HG03196 (cell line): ENCODE results near the gene PIGR.

Experiments
- ATAC-seq: cut with Tn5 transposase; IDR thresholded peaks from one replicate; pipeline ENCODE4 v1.9.1; 2021; ENCODE audit not compliant: unreplicated experiment

PIGR gene

DNA sequence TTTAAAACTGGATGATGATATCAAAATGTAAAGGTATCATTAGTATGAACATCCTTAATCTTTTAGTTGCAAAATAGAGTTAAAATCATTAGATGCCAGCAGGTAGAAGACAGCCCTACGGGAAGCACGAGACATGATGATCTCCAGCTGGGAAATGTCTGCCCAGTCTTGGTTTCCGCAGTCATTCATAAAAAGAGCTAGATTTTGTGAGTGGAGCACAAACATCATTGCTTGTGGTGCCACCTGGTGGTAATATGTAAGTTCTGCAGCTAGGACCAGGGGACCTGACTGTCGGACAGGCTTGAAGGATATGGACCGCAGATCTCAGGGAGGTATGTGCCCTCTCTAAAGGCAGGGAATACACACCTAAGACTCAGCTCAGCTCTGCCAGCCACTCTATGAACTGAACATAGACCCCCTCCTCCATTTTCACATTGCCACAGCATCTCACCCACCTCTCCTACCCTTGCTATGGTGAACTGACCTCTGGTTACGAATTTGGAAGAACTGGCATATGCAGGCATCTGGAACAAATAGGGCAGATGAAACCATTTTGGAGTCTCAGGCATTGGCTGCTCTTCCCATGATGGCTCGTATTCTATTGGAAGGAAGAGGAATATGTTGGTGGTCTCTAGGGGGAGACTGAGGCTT is 33.7 kb downstream of the PIGR start:
- peak; percentile 45 for ATAC-seq

GRCh38 chr1:206911064-206911663 is 35.1 kb downstream of the PIGR start:
- no peak for ATAC-seq

- no peak for ATAC-seq
These were observed 36.4 kb downstream of the PIGR start for GRCh38 chr1:206909883-206910318.

GRCh38 chr1:206909161-206909882 is 36.9 kb downstream of the PIGR start:
- no peak for ATAC-seq

DNA sequence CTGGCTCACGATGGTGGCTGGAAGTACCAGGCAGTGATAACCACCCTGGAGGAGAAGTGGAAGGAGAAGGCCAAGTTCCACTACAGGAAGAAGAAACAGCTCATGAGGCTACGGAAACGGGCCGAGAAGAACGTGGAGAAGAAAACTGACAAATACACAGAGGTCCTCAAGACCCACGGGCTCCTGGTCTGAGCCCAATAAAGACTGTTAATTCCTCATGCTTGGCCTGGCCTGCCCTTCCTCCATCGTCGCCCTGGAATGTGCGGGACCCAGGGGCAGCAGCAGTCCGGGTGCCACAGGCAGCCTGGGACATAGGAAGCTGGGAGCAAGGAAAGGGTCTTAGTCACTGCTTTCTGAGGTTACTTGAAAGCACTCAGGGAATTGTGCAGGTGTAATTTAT is 38.2 kb downstream of the PIGR start:
- no peak for ATAC-seq

GRCh38 chr1:206907304-206907991 is 38.8 kb downstream of the PIGR start:
- no peak for ATAC-seq

GRCh38 chr1:206905295-206906164 is 40.7 kb downstream of the PIGR start:
- peak; percentile 72 for ATAC-seq

DNA sequence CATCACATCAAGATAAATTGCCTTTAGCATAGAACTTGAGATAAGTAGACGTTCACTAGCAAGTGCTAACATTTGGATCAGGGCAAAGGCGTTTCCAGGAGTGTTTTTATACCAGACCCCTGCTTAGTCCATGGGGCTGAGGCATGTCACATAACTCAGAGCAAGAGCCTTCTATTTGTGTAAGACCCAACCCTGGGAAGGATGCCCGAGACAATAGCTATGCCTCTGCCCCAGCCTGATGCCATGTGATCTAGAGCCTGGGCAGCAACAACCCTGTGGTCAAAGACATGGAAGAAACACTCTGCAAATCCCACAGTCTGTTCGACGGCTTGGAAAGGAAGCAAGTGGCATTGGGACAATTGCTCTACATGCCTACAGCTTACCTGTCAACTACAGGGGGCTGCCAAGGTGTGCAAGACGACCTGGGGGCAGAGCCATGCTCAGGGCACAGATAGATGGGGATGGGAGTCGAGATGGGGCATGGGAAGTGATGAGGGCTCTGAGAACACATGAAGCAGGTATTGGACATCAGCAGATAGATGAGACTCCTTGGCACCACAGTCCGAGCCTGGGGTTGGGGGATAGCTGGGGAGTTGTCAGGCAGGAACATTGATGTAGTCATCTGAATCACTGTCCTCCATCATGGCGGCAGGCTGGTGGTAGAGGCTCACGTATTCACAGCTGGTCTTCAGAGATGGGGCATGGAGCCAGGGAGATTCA is 41.7 kb downstream of the PIGR start:
- no peak for ATAC-seq

- ATAC-seq: no peak
These were observed 42.6 kb downstream of the PIGR start for GRCh38 chr1:206903687-206904086.

GRCh38 chr1:206902702-206903101 is 43.6 kb downstream of the PIGR start:
- no peak for ATAC-seq

- no peak for ATAC-seq
These were observed 44.3 kb downstream of the PIGR start for GRCh38 chr1:206901944-206902343.

GRCh38 chr1:206900149-206900548 is 46.1 kb downstream of the PIGR start:
- ATAC-seq: no peak

DNA sequence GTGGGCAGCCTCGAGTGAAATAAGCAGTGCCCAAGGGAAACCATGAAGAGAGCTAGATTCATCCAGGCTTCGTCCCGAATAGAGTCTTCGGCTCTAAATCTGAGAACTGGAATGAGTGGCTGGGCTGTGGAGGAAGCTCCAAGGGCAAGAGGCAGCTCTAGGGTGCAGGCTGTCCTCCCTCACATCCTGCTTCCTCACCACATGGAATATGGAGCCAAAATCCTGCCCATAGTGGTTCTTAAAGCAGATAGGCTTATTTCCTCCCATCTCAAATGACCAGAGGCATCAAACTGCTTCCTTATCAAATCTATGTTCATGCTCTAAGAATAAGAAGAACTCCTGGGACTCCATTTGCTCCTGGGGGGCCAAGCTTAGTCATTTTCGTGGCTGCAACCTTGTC is 46.5 kb downstream of the PIGR start:
- ATAC-seq: no peak

DNA sequence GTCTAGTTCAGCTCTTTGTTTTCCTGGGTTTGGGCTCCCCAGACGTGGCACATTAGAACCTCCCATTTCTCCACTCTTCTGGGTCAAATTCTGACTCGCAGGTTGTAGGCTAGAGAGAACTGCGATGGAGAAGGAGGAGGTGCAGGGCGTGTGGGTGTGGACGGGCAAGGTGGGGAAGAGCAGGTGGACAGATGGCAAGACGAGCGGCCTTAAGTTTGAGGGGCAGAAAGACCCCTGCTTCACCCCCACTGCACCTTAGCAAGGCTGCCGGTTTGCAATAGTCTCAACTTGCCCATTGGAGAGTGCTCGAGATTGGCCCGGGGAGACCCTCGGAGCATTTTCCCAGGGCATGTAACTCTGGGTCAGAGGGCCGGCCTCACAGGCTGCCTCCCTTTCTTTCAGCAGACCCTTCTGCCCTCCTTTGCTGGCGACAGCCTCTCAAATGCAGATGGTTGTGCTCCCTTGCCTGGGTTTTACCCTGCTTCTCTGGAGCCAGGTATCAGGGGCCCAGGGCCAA is 47.3 kb downstream of the PIGR start:
- ATAC-seq: no peak

GRCh38 chr1:206898089-206898914 is 48.0 kb downstream of the PIGR start:
- no peak for ATAC-seq

DNA sequence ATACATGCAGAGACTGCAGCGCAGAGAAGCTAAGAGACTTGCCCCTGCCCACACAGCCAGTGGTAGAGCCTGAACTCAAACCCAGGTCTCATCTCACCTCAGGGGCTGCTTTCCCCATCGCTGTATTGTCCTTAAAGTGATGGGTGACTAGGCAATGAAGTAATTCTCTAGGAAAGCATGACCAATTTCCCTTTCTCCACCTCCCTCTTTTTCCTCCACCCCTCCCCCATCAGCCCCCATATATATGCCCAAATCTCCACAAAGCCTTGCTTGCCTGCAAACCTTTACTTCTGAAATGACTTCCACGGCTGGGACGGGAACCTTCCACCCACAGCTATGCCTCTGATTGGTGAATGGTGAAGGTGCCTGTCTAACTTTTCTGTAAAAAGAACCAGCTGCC is 49.1 kb downstream of the PIGR start, which contains the start of gene IL24:
Gene IL24 (plus strand): TSS at position 269 of the 400 bp plus-strand sequence. CDS start 390 bp downstream, outside the sequence.
- ATAC-seq: no peak

DNA sequence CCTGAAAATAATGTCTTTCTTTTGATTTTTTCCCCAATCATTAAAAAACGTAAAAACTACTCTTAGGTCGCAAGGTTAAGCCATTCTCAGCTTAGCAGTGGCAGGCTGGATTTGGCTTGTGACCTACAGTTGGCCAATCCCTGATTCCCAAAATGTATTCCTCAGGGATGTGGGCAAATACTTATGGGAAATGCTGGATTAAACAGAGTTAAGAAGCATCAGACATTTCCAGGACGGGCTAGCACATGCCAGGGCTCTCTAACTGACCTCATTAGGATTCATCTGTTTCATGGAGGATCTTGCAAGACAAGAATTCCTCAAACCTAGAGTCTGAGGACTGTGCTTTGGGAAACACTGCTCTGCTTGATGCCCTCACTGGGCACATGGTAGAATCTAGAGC is 50.0 kb downstream of the PIGR start:
- no peak for ATAC-seq

DNA sequence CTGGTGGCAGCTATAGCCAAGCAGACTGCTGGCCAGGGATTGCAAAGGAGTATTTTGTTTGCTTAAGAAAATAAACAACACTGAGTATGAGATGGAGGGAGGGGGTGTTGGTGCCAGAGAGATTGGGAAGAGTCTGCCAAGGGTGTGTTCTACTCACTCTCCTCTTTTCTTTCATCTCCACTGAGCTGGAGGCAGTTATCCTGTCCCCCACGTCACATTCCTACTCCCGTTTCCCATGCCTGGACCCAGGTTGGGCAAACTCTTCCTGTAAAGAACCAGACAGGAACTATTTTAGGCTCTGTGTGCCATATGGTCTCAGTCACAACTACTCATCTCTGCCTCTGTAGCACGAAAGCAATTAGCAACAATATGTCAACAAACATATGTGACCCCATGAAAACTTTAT is 50.4 kb downstream of the PIGR start:
- ATAC-seq: no peak

GRCh38 chr1:206895325-206895724 is 50.9 kb downstream of the PIGR start:
- no peak for ATAC-seq
